Neural crest cell (in vitro differentiated cells): Measurements from ENCODE around the gene WFDC8. TPM values are rescaled to one million over a fixed set of nuclear protein-coding genes. Genes with fewer than 3 reads are reported as not detected.

ENCODE experiments used
- DNase-seq: peaks from one replicate; pipeline ENCODE4 v3.0.0; 2021; ENCODE audit warnings: low read depth, mixed read lengths, low spot score
- H3K27ac Mint-ChIP-seq: one replicate; pipeline ENCODE4 v1.8.0; 2021; ENCODE audit warnings: mild to moderate bottlenecking, mixed read lengths; ENCODE audit not compliant: unreplicated experiment
- H3K27me3 Mint-ChIP-seq: 2 replicates; pipeline ENCODE4 v1.8.0; 2021; ENCODE audit warnings: low read depth, mild to moderate bottlenecking, mixed read lengths
- H3K36me3 Mint-ChIP-seq: 2 replicates; pipeline ENCODE4 v1.8.0; 2021; ENCODE audit warnings: low read depth, mild to moderate bottlenecking, mixed read lengths
- H3K4me1 Mint-ChIP-seq: 2 replicates; pipeline ENCODE4 v1.8.0; 2021; ENCODE audit warnings: mixed read lengths
- H3K4me3 Mint-ChIP-seq: one replicate; pipeline ENCODE4 v1.8.0; 2021; ENCODE audit warnings: mild to moderate bottlenecking, mixed read lengths
- H3K9me3 Mint-ChIP-seq: 2 replicates; pipeline ENCODE4 v1.8.0; 2021; ENCODE audit warnings: mixed read lengths
- total RNA-seq: library from RNA; stranded (reverse); gene quantifications from 2 replicates; pipeline ENCODE4 v1.2.1, GENCODE V29; 2021
- TF ChIP-seq, protein P1 (sequence below): fragments of 200-600 bp; sonication (generic); conservative IDR thresholded peaks from 2 replicates; pipeline ENCODE4 v1.5.0; 2021; ENCODE audit warnings: antibody characterized with exemption, mild to moderate bottlenecking

WFDC8 gene
- total RNA-seq, 1 donor from 2014 or later: not detected

DNA sequence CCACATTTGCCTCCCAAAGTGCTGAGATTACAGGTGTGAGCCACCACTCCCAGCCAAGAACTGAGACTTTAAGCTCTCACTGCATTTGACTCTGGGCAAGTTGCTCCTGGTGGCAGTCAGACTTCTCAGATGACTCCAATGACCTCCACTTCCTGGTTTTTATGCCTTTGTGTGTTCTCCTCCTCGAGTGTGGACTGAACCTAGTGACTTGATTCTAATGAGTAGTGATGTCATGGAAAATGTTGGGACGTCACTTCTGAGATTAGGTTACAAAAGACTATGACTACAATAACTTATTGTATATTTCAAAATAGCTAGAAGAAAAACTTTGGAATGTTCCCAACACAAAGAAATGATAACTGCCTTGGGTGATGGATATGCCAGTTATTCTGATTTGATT lies 75.7 kb downstream of the WFDC8 start:
- no peaks in the 10 kb centered on the region for H3K4me1 Mint-ChIP-seq

DNA sequence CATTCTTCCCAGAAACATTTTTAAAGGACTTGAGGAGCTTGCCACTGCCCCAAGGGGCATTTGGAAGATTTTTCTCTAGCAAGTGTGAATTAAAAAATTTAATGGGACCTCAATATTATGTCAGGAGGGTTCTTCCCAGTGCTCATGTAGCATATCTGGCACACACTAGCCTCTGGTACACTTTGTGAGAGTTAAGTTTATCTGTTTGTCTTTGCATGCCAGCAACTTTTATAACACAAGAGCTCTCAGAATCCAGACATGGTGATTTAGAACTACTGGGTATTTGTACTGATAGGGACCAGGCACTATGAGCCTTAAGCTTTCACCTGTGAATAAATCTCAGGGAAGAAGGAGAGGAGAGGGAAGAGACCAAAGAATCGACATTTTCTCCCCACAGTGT lies 76.5 kb downstream of the WFDC8 start:
- H3K9me3 Mint-ChIP-seq: no peaks in the 10 kb centered on the region
- no peak overlapping the region for H3K4me3 Mint-ChIP-seq
- peaks cover 45% of the 10 kb centered on the region for H3K27me3 Mint-ChIP-seq
- TF ChIP-seq, protein P1, sequence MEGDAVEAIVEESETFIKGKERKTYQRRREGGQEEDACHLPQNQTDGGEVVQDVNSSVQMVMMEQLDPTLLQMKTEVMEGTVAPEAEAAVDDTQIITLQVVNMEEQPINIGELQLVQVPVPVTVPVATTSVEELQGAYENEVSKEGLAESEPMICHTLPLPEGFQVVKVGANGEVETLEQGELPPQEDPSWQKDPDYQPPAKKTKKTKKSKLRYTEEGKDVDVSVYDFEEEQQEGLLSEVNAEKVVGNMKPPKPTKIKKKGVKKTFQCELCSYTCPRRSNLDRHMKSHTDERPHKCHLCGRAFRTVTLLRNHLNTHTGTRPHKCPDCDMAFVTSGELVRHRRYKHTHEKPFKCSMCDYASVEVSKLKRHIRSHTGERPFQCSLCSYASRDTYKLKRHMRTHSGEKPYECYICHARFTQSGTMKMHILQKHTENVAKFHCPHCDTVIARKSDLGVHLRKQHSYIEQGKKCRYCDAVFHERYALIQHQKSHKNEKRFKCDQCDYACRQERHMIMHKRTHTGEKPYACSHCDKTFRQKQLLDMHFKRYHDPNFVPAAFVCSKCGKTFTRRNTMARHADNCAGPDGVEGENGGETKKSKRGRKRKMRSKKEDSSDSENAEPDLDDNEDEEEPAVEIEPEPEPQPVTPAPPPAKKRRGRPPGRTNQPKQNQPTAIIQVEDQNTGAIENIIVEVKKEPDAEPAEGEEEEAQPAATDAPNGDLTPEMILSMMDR: no peak
- no peak overlapping the region for H3K27ac Mint-ChIP-seq
- no peak for DNase-seq
- no peaks in the 10 kb centered on the region for H3K4me1 Mint-ChIP-seq
- H3K36me3 Mint-ChIP-seq: no peaks in the 10 kb centered on the region

More for the DNA sequence above, 75.7 kb downstream of the WFDC8 start:
- Mint-ChIP-seq H3K27ac (no peak overlapping the region), H3K9me3 (no peaks in the 10 kb centered on the region), H3K36me3 (no peaks in the 10 kb centered on the region), H3K27me3 (peaks cover 51% of the 10 kb centered on the region), H3K4me3 (no peak overlapping the region)
- TF ChIP-seq, protein P1: no peak
- no peak for DNase-seq

Other genes with a start within 250 kb of the WFDC8 start
- gene SDC4, start 230.9 kb downstream of the WFDC8 start, total RNA-seq: 11.4 and 11.5 TPM in 2 replicates
- gene SYS1, start 216.1 kb downstream of the WFDC8 start, total RNA-seq: 24.6 and 25.7 TPM in 2 replicates
- not detected in 2 replicates for gene TP53TG5, start 201.0 kb downstream of the WFDC8 start, total RNA-seq
- 18.1 and 18.2 TPM in 2 replicates for gene DBNDD2, start 171.0 kb downstream of the WFDC8 start, total RNA-seq
- gene PIGT, start 163.1 kb downstream of the WFDC8 start, total RNA-seq: 64.8 and 67.4 TPM in 2 replicates
- gene WFDC2, start 109.5 kb downstream of the WFDC8 start, total RNA-seq: 7.4 and 8.7 TPM in 2 replicates
- not detected in 2 replicates for gene SPINT3, start 63.7 kb downstream of the WFDC8 start, total RNA-seq
- not detected in 2 replicates for gene WFDC6, start 39.8 kb downstream of the WFDC8 start, total RNA-seq
- not detected in 2 replicates for gene EPPIN, start 31.9 kb downstream of the WFDC8 start, total RNA-seq
- not detected in 2 replicates for gene WFDC10A, start 50.5 kb upstream of the WFDC8 start, total RNA-seq
- gene WFDC9, start 52.0 kb upstream of the WFDC8 start, total RNA-seq: not detected in 2 replicates
- not detected in 2 replicates for gene WFDC11, start 91.0 kb upstream of the WFDC8 start, total RNA-seq
- not detected in 2 replicates for gene WFDC13, start 122.8 kb upstream of the WFDC8 start, total RNA-seq
- not detected in 2 replicates for gene WFDC10B, start 125.7 kb upstream of the WFDC8 start, total RNA-seq
- gene SPINT4, start 143.1 kb upstream of the WFDC8 start, total RNA-seq: not detected in 2 replicates
- not detected in 2 replicates for gene WFDC3, start 212.6 kb upstream of the WFDC8 start, total RNA-seq
- gene DNTTIP1, start 212.7 kb upstream of the WFDC8 start, total RNA-seq: 41.9 and 44.0 TPM in 2 replicates
- gene UBE2C, start 233.4 kb upstream of the WFDC8 start, total RNA-seq: 202 and 212 TPM in 2 replicates
- gene TNNC2, start 248.0 kb upstream of the WFDC8 start, total RNA-seq: not detected in 2 replicates